Glutamatergic neuron (in vitro differentiated cells): Measurements from ENCODE around the gene BANF1. TPM values are rescaled to one million over a fixed set of nuclear protein-coding genes. Genes with fewer than 3 reads are reported as not detected.

Experiments used
- DNase-seq: peaks from one replicate; pipeline ENCODE4 v3.0.0; 2022
- H3K27ac Mint-ChIP-seq: one replicate; pipeline ENCODE4 v1.8.0; 2020; ENCODE audit warnings: mild to moderate bottlenecking, mixed read lengths, inconsistent platforms; ENCODE audit not compliant: unreplicated experiment
- H3K27me3 Mint-ChIP-seq: one replicate; pipeline ENCODE4 v1.8.0; 2020; ENCODE audit warnings: mild to moderate bottlenecking, moderate library complexity, mixed read lengths, inconsistent platforms; ENCODE audit not compliant: unreplicated experiment
- H3K36me3 Mint-ChIP-seq: one replicate; pipeline ENCODE4 v1.8.0; 2020; ENCODE audit warnings: mild to moderate bottlenecking, mixed read lengths, inconsistent platforms; ENCODE audit not compliant: unreplicated experiment
- H3K4me1 Mint-ChIP-seq: one replicate; pipeline ENCODE4 v1.8.0; 2020; ENCODE audit warnings: mild to moderate bottlenecking, low read depth, mixed read lengths, inconsistent platforms; ENCODE audit not compliant: unreplicated experiment
- H3K4me3 Mint-ChIP-seq: one replicate; pipeline ENCODE4 v1.8.0; 2020; ENCODE audit warnings: mild to moderate bottlenecking, mixed read lengths, inconsistent platforms; ENCODE audit not compliant: unreplicated experiment
- H3K9me3 Mint-ChIP-seq: one replicate; pipeline ENCODE4 v1.8.0; 2020; ENCODE audit warnings: mild to moderate bottlenecking, moderate library complexity, mixed read lengths, inconsistent platforms; ENCODE audit not compliant: unreplicated experiment
- total RNA-seq: library from RNA; stranded (reverse); fragmentation: NEBNext Ultra II Directional; extraction: Animal tissue kit (Norgen Biotek cat#: 25700); gene quantifications from one replicate; pipeline ENCODE4 v1.2.1, GENCODE V29; 2021; ENCODE audit not compliant: unreplicated experiment
- TF ChIP-seq, protein P1 (sequence below): fragments of 200-600 bp; sonication (generic); IDR thresholded peaks from one replicate; pipeline ENCODE4 v1.5.0; 2021; ENCODE audit not compliant: partially characterized antibody, unreplicated experiment

Gene BANF1
- total RNA-seq, 1 donor from 2014 or later: 135 TPM

DNA sequence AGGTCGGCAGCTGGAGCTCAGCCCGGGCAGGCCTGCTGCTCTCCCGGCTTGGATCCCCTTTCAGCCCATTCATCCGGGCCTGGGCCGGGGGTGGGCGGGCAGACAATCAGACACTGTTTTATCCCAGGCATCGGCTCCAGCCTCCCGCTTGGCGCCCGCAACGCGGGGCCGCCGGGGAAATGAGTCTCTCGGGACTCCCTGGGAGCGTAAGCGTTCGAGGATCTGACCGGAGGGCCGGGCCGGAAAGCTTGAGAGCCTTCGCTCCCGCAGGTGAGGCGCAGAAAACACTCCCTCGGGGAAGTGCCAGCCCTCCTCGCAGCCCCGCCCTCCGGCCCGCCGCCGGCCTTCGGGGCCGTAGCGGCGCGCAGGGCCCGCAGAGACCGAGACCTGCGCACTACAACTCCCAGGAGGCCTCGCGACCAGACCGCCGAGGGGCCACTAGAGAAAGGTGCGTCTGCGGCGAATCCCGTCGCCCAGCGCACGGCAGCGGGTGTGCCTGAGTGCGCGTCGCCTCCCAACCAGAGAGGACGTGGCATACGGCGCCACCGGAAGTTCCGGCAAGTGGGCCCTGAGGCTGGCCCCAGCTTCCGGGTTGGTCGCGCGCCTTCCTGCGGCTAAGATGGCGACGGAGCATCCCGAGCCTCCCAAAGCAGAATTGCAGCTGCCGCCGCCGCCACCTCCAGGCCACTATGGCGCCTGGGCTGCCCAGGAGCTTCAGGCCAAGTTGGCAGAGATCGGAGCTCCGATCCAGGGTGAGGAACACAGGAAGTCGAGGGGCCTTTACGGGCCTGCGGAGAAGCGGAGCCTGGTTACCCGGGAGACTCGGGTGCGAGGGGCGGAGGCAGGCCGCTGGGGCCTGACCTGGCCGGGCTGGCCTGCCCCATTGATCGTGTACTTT lies 49.7 kb downstream of the BANF1 start, which contains the start of gene SF3B2:
SF3B2 (plus strand) TSS at position 599 of the 898 bp plus-strand sequence; CDS start at position 620, 21 bp downstream.
- peak within 1 kb of the TSS; percentile 95 for H3K4me3 Mint-ChIP-seq
- H3K4me1 Mint-ChIP-seq: peaks cover 22% of the 10 kb centered on the region

GRCh38 chr11:66052664-66052982 lies 50.3 kb downstream of the BANF1 start:
- no peaks in the 10 kb centered on the region for H3K36me3 Mint-ChIP-seq
- H3K4me3 Mint-ChIP-seq: peak overlapping the region; percentile 94
- H3K9me3 Mint-ChIP-seq: peaks cover 10% of the 10 kb centered on the region
- no peak for DNase-seq
- H3K4me1 Mint-ChIP-seq: peaks cover 22% of the 10 kb centered on the region
- peaks cover 8% of the 10 kb centered on the region for H3K27me3 Mint-ChIP-seq
- TF ChIP-seq, protein P1, sequence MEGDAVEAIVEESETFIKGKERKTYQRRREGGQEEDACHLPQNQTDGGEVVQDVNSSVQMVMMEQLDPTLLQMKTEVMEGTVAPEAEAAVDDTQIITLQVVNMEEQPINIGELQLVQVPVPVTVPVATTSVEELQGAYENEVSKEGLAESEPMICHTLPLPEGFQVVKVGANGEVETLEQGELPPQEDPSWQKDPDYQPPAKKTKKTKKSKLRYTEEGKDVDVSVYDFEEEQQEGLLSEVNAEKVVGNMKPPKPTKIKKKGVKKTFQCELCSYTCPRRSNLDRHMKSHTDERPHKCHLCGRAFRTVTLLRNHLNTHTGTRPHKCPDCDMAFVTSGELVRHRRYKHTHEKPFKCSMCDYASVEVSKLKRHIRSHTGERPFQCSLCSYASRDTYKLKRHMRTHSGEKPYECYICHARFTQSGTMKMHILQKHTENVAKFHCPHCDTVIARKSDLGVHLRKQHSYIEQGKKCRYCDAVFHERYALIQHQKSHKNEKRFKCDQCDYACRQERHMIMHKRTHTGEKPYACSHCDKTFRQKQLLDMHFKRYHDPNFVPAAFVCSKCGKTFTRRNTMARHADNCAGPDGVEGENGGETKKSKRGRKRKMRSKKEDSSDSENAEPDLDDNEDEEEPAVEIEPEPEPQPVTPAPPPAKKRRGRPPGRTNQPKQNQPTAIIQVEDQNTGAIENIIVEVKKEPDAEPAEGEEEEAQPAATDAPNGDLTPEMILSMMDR: no peak
- peak overlapping the region; percentile 86 for H3K27ac Mint-ChIP-seq

More for the DNA sequence above, 49.7 kb downstream of the BANF1 start, which contains the start of gene SF3B2:
- Mint-ChIP-seq H3K36me3 (no peaks in the 10 kb centered on the region), H3K27ac (peak within 1 kb of the TSS; percentile 97), H3K9me3 (peaks cover 10% of the 10 kb centered on the region), H3K27me3 (peaks cover 8% of the 10 kb centered on the region)
- peak; percentile 95 for DNase-seq
- TF ChIP-seq, protein P1: no peak

Other genes with a start within 250 kb of the BANF1 start
- 13.2 TPM for gene AP5B1, start 221.5 kb upstream of the BANF1 start, total RNA-seq
- gene OVOL1, start 215.4 kb upstream of the BANF1 start, total RNA-seq: not detected
- gene SNX32, start 168.5 kb upstream of the BANF1 start, total RNA-seq: 14.7 TPM
- gene CFL1, start 144.3 kb upstream of the BANF1 start, total RNA-seq: 1,294 TPM
- gene MUS81, start 142.1 kb upstream of the BANF1 start, total RNA-seq: 114 TPM
- 16.3 TPM for gene EFEMP2, start 129.7 kb upstream of the BANF1 start, total RNA-seq
- gene CTSW, start 122.7 kb upstream of the BANF1 start, total RNA-seq: not detected
- gene FIBP, start 114.0 kb upstream of the BANF1 start, total RNA-seq: 115 TPM
- gene CCDC85B, start 111.8 kb upstream of the BANF1 start, total RNA-seq: 23.6 TPM
- not detected for gene FOSL1, start 102.1 kb upstream of the BANF1 start, total RNA-seq
- 24.7 TPM for gene C11orf68, start 83.4 kb upstream of the BANF1 start, total RNA-seq
- gene DRAP1, start 83.1 kb upstream of the BANF1 start, total RNA-seq: 68.7 TPM
- gene TSGA10IP, start 57.0 kb upstream of the BANF1 start, total RNA-seq: not detected
- 52.3 TPM for gene SART1, start 40.8 kb upstream of the BANF1 start, total RNA-seq
- 37.6 TPM for gene EIF1AD, start 346 bp upstream of the BANF1 start, total RNA-seq
- not detected for gene CST6, start 9.5 kb downstream of the BANF1 start, total RNA-seq
- gene CATSPER1, start 24.0 kb downstream of the BANF1 start, total RNA-seq: not detected
- 2.4 TPM for gene GAL3ST3, start 46.7 kb downstream of the BANF1 start, total RNA-seq
- 187 TPM for gene SF3B2, start 49.9 kb downstream of the BANF1 start, total RNA-seq
- gene PACS1, start 67.8 kb downstream of the BANF1 start, total RNA-seq: 30.6 TPM